HG02588 (cell line): ENCODE measurements around the gene DCLRE1B.
"Not testable (repeated sequence)": the region's sequence is repeated elsewhere in the genome, so short reads cannot be mapped to it uniquely, and the experiment has no call there.

ENCODE experiments used
- ATAC-seq: cut with Tn5 transposase; IDR thresholded peaks from one replicate; pipeline ENCODE4 v1.9.1; 2021; ENCODE audit warnings: mild to moderate bottlenecking, moderate library complexity; ENCODE audit not compliant: unreplicated experiment

Gene DCLRE1B

GRCh38 chr1:113946112-113946511 is 41.0 kb downstream of the DCLRE1B start:
- ATAC-seq, result no peak

DNA sequence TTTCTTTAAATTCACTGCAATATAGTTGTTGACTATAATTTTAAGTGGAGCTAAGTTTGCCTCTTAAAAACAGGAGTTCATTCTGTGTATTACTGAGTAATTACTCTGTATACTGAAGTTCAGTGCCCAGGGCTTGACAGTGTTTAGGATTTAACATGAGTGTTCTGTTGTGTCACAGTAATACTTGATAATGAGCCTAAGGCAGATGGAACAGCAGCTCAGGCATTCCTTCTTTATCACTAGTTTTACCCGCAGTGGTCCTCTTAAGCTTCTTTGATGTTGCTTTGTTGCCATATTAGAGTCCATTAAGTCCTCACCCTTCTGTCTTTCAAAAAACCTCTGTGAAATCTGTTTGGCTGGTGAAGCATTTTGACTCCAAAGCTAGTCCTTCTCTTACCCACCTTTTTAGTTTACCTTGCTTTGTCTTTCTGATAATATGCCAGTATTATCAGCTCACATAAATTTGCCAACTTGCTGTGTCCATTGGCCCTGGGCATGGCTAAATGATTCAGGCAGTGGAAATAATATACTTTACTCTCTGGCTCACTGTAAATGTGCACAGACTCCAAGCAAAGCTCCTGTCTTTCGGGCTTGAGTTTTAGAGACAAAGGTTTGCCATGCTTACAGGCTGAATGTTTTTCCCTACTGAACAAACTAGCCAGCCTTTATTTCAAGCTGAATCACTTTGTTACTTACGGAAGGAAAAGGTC is 41.7 kb downstream of the DCLRE1B start:
- no peak for ATAC-seq

GRCh38 chr1:113947388-113948107 is 42.4 kb downstream of the DCLRE1B start:
- no peak for ATAC-seq

GRCh38 chr1:113948151-113948550 is 43.0 kb downstream of the DCLRE1B start:
- not testable (repeated sequence) for ATAC-seq

DNA sequence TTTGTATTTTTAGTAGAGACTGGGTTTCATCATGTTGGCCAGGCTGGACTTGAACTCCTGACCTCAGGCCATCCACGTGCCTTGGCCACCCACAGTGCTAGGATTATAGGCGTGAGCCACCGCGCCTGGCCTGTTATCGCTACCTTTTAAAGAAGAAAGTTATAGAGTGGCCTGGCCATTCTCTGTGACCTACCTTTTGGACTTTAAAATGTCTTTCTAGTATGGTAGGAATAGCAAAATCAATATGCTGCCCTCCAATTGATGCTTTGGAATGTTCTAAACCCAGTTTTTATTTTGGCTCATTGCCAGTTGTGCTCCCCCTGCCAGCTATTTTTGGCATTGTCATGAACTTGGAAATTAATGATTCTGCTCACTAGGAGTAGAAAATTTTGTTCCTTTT is 43.9 kb downstream of the DCLRE1B start:
- no peak for ATAC-seq

GRCh38 chr1:113950908-113951307 is 45.8 kb downstream of the DCLRE1B start:
- no peak for ATAC-seq

DNA sequence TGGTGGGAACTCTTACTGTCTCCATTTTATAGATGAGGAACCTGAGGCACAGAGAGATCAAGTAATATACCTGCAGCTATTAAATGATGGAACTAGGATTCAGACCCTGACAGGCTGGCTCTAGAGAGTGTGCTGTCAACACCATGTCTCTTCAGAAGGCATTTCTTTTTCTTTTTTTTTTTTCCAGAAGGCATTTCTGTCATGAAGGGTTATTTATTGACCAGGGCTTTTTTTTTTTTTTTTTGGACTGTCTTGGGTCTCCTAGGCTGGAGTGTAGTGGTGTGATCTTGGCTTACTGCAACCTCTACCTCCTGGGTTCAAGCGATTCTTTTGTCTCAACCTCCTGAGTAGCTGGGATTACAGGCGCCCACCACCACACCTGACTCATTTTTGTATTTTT is 46.6 kb downstream of the DCLRE1B start:
- no peak for ATAC-seq

DNA sequence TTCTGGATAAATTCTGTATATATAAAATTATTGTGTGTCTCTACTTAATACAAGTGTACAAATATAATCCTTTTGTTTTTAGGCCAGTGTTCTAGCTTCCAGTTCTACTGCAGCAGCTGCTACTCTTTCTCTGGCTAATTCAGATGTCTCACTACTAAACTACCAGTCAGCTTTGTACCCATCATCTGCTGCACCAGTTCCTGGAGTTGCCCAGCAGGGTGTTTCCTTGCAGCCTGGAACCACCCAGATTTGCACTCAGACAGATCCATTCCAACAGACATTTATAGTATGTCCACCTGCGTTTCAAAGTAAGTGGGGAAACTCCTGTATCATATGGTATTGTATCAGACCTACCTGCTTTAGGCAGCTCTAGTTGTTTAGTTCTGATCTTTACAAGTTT is 52.9 kb downstream of the DCLRE1B start:
- no peak for ATAC-seq

- ATAC-seq, result no peak
Measured at GRCh38 chr1:113958691-113959090, 53.6 kb downstream of the DCLRE1B start.

DNA sequence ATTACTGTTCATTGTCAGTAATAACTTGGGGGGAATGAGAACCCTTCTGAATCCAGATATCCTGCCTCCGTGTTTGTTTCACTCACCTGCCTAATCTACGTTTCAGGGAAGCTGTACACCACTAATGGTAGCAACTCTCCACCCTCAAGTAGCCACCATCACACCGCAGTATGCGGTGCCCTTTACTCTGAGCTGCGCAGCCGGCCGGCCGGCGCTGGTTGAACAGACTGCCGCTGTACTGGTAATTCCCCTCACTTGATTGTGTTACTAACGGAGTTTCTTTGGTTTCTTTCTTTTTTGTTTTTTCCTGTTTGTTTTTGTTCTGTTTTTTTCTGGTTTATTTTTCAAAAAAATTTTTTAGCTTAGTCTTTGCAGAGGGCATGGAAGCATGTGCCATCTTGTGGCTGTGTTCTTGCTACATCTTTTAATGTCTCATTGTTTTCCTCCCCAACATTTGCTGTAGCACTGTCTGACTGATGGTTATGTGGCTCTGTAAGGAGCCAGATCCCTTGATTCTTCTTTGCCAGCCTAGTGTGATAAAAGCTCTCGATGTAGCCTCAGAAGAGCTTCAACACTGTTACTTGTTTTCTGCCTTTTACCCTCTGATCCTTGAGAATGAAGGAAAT is 58.3 kb downstream of the DCLRE1B start:
- ATAC-seq, result no peak
